ENCODE data around the gene PTTG1IP.
A peak's percentile ranks its signal among the peaks of the same experiment; 100 is the strongest.

PTTG1IP gene

GRCh38 chr21:44865561-44866280 is 7.8 kb downstream of the PTTG1IP start:
- Histone ChIP-seq H3K27ac (peak overlapping the region; percentile 12 to 40), H3K4me1 (peaks cover 0 to 88% (median 64%) of the 10 kb centered on the region in 4 donors), H3K9me3 (no peaks in the 10 kb centered on the region), H3K36me3 (peaks cover 20 to 48% (median 38%) of the 10 kb centered on the region in 3 donors), H3K27me3 (no peaks in the 10 kb centered on the region), H3K4me3 (no peak overlapping the region)
- intact Hi-C loops (cut with DNase I; ENCODE audit: low total_unique reads), result no loop called here
- no peak for DNase-seq
- TF ChIP-seq, protein P1, sequence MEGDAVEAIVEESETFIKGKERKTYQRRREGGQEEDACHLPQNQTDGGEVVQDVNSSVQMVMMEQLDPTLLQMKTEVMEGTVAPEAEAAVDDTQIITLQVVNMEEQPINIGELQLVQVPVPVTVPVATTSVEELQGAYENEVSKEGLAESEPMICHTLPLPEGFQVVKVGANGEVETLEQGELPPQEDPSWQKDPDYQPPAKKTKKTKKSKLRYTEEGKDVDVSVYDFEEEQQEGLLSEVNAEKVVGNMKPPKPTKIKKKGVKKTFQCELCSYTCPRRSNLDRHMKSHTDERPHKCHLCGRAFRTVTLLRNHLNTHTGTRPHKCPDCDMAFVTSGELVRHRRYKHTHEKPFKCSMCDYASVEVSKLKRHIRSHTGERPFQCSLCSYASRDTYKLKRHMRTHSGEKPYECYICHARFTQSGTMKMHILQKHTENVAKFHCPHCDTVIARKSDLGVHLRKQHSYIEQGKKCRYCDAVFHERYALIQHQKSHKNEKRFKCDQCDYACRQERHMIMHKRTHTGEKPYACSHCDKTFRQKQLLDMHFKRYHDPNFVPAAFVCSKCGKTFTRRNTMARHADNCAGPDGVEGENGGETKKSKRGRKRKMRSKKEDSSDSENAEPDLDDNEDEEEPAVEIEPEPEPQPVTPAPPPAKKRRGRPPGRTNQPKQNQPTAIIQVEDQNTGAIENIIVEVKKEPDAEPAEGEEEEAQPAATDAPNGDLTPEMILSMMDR (IDR thresholded peaks at IDR 0.05), result no peak

DNA sequence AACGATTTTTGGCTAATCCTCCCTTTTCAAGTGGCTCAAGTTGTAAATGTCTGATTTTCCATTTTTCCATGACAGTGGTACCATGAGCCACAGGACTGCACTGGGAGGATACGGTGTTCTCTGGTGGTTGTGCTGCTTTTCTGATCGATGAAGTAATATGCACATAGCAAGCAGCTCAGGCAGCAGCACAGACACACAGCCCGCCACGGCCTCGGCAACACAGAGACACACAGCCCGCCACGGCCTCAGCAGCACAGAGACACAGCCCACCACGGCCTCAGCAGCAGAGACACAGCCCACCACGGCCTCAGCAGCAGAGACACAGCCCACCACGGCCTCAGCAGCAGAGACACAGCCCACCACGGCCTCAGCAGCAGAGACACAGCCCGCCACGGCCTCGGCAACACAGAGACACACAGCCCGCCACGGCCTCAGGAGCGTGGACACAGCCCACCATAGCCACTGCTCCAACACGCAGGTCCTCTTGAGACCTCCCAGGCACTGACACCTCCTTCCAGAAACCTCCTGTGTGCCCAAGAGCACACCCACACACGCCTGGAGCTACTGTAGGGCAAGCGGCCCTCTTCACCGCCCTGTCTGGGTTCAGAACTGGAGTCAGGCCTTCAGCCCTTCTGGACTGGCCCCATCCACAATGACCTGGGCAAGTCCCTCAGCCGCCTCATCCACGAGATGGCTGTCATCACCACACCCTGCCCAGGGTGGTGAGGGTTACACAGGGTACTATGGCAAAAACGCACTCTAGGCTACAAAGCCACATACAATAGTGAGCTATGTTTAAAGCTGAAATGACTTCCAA is 10.4 kb downstream of the PTTG1IP start:
- TF ChIP-seq, protein P1 (IDR thresholded peaks at IDR 0.05), result no peak
- H3K36me3 ChIP-seq, result peaks cover 40 to 73% (median 64%) of the 10 kb centered on the region in 3 donors

GRCh38 chr21:44858791-44859190 is 14.7 kb downstream of the PTTG1IP start:
- peaks cover 65 to 98% (median 87%) of the 10 kb centered on the region in 3 donors for H3K36me3 ChIP-seq
- intact Hi-C loops (cut with DNase I; ENCODE audit: low total_unique reads), result no loop called here
- peaks cover 0 to 38% (median 20%) of the 10 kb centered on the region in 4 donors for H3K4me1 ChIP-seq
- H3K4me3 ChIP-seq, result no peak overlapping the region
- no peaks in the 10 kb centered on the region for H3K9me3 ChIP-seq
- TF ChIP-seq, protein P1 (IDR thresholded peaks at IDR 0.05), result no peak
- no peak for DNase-seq
- no peaks in the 10 kb centered on the region for H3K27me3 ChIP-seq
- H3K27ac ChIP-seq, result no peak overlapping the region

More for the DNA sequence above, 10.4 kb downstream of the PTTG1IP start:
- intact Hi-C loops (cut with DNase I; ENCODE audit: low total_unique reads), result no loop called here
- DNase-seq, result no peak
- no peaks in the 10 kb centered on the region for H3K9me3 ChIP-seq
- peaks cover 0 to 77% (median 46%) of the 10 kb centered on the region in 4 donors for H3K4me1 ChIP-seq
- H3K4me3 ChIP-seq, result no peak overlapping the region
- no peak overlapping the region for H3K27ac ChIP-seq
- no peaks in the 10 kb centered on the region for H3K27me3 ChIP-seq

DNA sequence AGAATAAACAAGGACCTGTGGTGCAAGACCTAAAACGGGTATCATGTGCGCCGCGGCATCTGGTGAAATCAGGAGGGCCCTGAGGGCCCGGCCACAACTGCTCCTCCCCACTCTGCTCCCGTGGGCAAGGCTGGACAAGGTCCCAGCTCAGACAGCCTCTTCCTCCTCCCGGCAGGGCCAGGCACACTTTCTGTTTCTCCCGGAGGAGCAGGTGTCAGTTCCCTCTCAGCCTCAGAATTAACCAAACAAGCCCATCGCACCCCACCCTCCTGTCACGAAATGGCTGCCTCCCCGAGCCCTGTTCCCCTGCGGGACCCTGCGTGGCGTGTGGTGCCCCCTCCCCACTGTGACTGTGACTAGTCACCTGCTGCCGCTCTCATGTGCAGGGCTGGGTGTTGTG is 15.2 kb downstream of the PTTG1IP start:
- H3K4me3 ChIP-seq, result no peak overlapping the region
- no peaks in the 10 kb centered on the region for H3K9me3 ChIP-seq
- no peak overlapping the region for H3K27ac ChIP-seq
- DNase-seq, result no peak
- TF ChIP-seq, protein P1 (IDR thresholded peaks at IDR 0.05), result no peak
- peaks cover 0 to 40% (median 20%) of the 10 kb centered on the region in 4 donors for H3K4me1 ChIP-seq
- peaks cover 63 to 98% (median 86%) of the 10 kb centered on the region in 3 donors for H3K36me3 ChIP-seq
- no peaks in the 10 kb centered on the region for H3K27me3 ChIP-seq
- intact Hi-C loops (cut with DNase I; ENCODE audit: low total_unique reads), result no loop called here

DNA sequence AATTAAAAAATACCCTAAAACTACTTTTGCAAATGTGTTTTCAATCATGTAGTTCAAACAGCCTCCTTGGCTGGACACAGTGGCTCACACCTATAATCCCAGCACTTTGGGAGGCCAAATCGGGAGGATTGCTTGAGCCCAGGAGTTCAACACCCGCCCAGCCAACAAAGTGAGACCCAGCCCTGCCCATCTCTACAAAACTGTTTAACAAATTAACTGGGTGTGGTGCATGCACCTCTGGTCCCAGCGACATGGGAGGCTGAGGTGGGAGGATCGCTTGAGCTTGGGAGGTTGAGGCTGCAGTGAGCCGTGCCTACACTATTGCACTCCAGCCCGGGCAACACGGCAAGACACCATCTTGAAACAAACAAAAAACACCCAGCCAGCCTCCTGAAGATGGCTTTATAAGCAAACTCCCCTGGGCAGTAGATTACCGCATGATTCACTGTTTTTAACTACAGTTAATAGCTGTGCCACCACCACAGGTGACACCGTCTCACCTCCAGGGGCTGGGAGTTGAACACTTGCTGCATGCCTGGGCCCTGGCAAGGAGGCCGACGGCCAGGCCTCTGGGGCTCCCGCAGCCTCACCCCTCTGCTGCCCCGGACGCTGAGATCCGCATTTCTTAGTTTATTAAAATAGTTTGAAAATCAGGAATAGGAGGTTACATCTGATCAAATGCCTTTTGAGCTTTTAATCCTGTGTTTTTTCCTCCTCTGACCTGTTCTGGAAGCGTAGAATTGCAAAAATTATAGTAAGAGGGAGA is 16.2 kb downstream of the PTTG1IP start:
- Histone ChIP-seq H3K4me1 (peaks cover 0 to 40% (median 17%) of the 10 kb centered on the region in 4 donors), H3K27ac (no peak overlapping the region), H3K36me3 (peaks cover 60 to 98% (median 90%) of the 10 kb centered on the region in 3 donors), H3K9me3 (no peaks in the 10 kb centered on the region), H3K4me3 (no peak overlapping the region), H3K27me3 (no peaks in the 10 kb centered on the region)
- intact Hi-C loops (cut with DNase I; ENCODE audit: low total_unique reads), result no loop called here
- no peak for DNase-seq
- TF ChIP-seq, protein P1 (IDR thresholded peaks at IDR 0.05), result no peak

Measured in tibial artery (tissue), 4 donors.